ENCODE data around the gene AMBRA1. TPM values are rescaled to one million over a fixed set of nuclear protein-coding genes. Genes with fewer than 3 reads are reported as not detected.

Gene AMBRA1
- total and polyA plus RNA-seq, 2 of the 8 experiments (the other 6 are each of a cell fraction or from before 2014, with no cell fraction given): 14.2 to 37.4 TPM

DNA sequence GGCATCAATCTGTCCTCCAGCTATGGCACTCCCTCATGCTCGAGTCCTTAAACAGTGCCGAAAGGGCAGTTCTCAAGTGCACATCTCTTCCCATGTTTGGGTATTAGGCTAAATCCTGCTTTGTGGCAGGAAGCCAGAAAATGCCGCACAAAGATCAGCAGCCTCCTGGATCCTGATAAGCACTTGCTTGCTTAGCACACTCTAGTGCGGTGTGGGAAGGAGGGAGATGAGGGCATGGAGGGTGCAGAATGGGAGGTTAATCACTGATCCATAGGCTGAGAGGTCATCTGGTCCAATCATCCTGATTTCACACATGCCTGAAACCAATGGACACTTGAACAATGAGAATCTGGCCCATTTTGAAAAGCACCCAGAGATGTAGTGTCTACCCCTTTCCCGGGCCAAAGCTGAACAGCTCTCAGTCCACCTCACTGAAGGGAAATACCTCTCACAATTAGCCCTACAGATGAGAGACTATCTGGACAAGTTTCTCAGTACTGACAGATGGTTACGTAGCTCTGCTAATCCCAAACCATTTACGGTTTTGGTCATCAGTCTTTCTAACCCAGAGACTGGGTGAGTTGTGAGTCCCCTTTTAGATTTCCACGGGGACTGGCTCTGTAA lies 172.5 kb downstream of the AMBRA1 start:
- H2BK5ac ChIP-seq (ENCODE audit: low read depth, low read length): no peak overlapping the region
- H4K20me1 ChIP-seq (replicated peaks in 1 of 2; ENCODE audit: control insufficient read depth in 1 of 2, insufficient read depth in 2 of 2, low read length in 2 of 2): peaks cover 0 to 5% of the 10 kb centered on the region in 2 experiments
- H3K23ac ChIP-seq (ENCODE audit: insufficient read length): no peak overlapping the region
- no peak overlapping the region for H4K8ac ChIP-seq (ENCODE audit: extremely low read depth, insufficient read depth, low read length)
- H3K14ac ChIP-seq (ENCODE audit: insufficient read length): no peak overlapping the region
- H2AK5ac ChIP-seq (ENCODE audit: low read depth, low read length): no peak overlapping the region
- no peak overlapping the region for H3K9ac ChIP-seq (replicated peaks in 1 of 4; ENCODE audit: extremely low read depth in 1 of 4, low read depth in 3 of 4, low read length in 3 of 4)
- 96% methylated on average over 8 of the region's 8 CpGs; no CpG with 5 or more reads in 1 of the 2 experiments for WGBS, 2 experiments (ENCODE audit: extremely low coverage in 1 of 2, insufficient coverage in 1 of 2, insufficient read length in 1 of 2, insufficient replicate concordance in 2 of 2, low coverage in 1 of 2, low lambda C conversion rate in 2 of 2, missing lambda C conversion rate in 1 of 2)
- H3K27ac ChIP-seq (ENCODE audit: low read depth, low read length): no peak overlapping the region
- H2BK20ac ChIP-seq (ENCODE audit: low read length): no peak overlapping the region
- no peak overlapping the region for H2BK15ac ChIP-seq (ENCODE audit: low read length)
- CTCF ChIA-PET (ENCODE audit: partially characterized antibody): interaction anchor here (1.0 to 2.4 kb wide), 3 partner anchors 8 to 11 kb away, joined by 3 to 18 read pairs (median 4); no protein-coding TSS in a partner anchor
- no peak overlapping the region for H3K4ac ChIP-seq (replicated peaks; ENCODE audit: insufficient read length, low read depth, low read length)
- H3K56ac ChIP-seq (replicated peaks; ENCODE audit: insufficient read length, low read depth, low read length): no peak overlapping the region
- H3K4me3 ChIP-seq (ENCODE audit: extremely low read depth in 1 of 4, insufficient read depth in 2 of 4, low read depth in 3 of 4, low read length in 4 of 4): no peak overlapping the region
- no peaks in the 10 kb centered on the region for H3K9me3 ChIP-seq (ENCODE audit: insufficient read depth in 2 of 2, low read depth in 1 of 2, low read length in 1 of 2)
- 0 out of 7 replicates have a peak, but pooled peaks cover 0 to 2% (median 0%) of the 10 kb centered on the region in 4 experiments for H3K4me1 ChIP-seq (replicated peaks in 1 of 4; ENCODE audit: control insufficient read depth in 3 of 4, insufficient read depth in 4 of 4, low read length in 3 of 4)
- H2BK12ac ChIP-seq (ENCODE audit: low read depth, low read length): no peak overlapping the region
- DNase-seq (ENCODE audit: low read depth in 1 of 2, low spot score in 2 of 2) (no peak), FAIRE-seq (no peak)
- no peak overlapping the region for H3K18ac ChIP-seq (ENCODE audit: extremely low read depth, low read length)
- no peak overlapping the region for H4K91ac ChIP-seq (replicated peaks; ENCODE audit: insufficient read length, low read length)
- no peak overlapping the region for H2AFZ ChIP-seq (ENCODE audit: low read length)
- no peak overlapping the region for H3K4me2 ChIP-seq (ENCODE audit: insufficient read depth in 1 of 2, low read depth in 2 of 2, low read length in 2 of 2)
- POLR2A ChIA-PET (ENCODE audit: partially characterized antibody): no interaction called here
- no peaks in the 10 kb centered on the region for H3K23me2 ChIP-seq (ENCODE audit: low read depth, low read length)
- no peaks in the 10 kb centered on the region for H3K27me3 ChIP-seq (replicated peaks in 1 of 4; ENCODE audit: control insufficient read depth in 3 of 4, extremely low read depth in 1 of 4, insufficient read depth in 3 of 4, low read length in 3 of 4)
- H3K79me2 ChIP-seq (ENCODE audit: control insufficient read depth in 1 of 2, insufficient read depth in 2 of 2, low read length in 2 of 2): no peaks in the 10 kb centered on the region
- H3K36me3 ChIP-seq (ENCODE audit: control insufficient read depth in 2 of 4, insufficient read depth in 4 of 4, low read length in 3 of 4): peaks cover 0 to 6% (median 1%) of the 10 kb centered on the region in 4 experiments; a peak in 3 of 8 replicates
- no peak overlapping the region for H2BK120ac ChIP-seq (replicated peaks; ENCODE audit: low read depth, low read length)
- no peak overlapping the region for H4K5ac ChIP-seq (ENCODE audit: insufficient read length, low read depth, low read length)
- H3K79me1 ChIP-seq (ENCODE audit: low read depth, low read length): no peaks in the 10 kb centered on the region
- TF ChIP-seq RNF2 (IDR thresholded peaks at IDR 0.05; ENCODE audit: borderline replicate concordance, low read depth, low read length, missing control alignments, poor library complexity, severe bottlenecking) (no peak), SRF (IDR thresholded peaks at IDR 0.05; ENCODE audit: low read depth, low read length) (no peak), EZH2 (IDR thresholded peaks at IDR 0.05; ENCODE audit: low read depth, low read length, severe bottlenecking) (no peak), RXRA (IDR thresholded peaks at IDR 0.05; ENCODE audit: insufficient read depth, low read depth, low read length) (no peak), CEBPB (IDR thresholded peaks at IDR 0.05; ENCODE audit: low read depth, low read length) (no peak), BRCA1 (IDR thresholded peaks at IDR 0.05; ENCODE audit: low read depth, low read length) (no peak)
- TF ChIP-seq, protein P1, sequence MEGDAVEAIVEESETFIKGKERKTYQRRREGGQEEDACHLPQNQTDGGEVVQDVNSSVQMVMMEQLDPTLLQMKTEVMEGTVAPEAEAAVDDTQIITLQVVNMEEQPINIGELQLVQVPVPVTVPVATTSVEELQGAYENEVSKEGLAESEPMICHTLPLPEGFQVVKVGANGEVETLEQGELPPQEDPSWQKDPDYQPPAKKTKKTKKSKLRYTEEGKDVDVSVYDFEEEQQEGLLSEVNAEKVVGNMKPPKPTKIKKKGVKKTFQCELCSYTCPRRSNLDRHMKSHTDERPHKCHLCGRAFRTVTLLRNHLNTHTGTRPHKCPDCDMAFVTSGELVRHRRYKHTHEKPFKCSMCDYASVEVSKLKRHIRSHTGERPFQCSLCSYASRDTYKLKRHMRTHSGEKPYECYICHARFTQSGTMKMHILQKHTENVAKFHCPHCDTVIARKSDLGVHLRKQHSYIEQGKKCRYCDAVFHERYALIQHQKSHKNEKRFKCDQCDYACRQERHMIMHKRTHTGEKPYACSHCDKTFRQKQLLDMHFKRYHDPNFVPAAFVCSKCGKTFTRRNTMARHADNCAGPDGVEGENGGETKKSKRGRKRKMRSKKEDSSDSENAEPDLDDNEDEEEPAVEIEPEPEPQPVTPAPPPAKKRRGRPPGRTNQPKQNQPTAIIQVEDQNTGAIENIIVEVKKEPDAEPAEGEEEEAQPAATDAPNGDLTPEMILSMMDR (IDR thresholded peaks at IDR 0.05; ENCODE audit: control extremely low read depth in 1 of 3, insufficient read depth in 1 of 3, low read depth in 1 of 3, low read length in 3 of 3): no peak
- TF ChIP-seq, protein P2, sequence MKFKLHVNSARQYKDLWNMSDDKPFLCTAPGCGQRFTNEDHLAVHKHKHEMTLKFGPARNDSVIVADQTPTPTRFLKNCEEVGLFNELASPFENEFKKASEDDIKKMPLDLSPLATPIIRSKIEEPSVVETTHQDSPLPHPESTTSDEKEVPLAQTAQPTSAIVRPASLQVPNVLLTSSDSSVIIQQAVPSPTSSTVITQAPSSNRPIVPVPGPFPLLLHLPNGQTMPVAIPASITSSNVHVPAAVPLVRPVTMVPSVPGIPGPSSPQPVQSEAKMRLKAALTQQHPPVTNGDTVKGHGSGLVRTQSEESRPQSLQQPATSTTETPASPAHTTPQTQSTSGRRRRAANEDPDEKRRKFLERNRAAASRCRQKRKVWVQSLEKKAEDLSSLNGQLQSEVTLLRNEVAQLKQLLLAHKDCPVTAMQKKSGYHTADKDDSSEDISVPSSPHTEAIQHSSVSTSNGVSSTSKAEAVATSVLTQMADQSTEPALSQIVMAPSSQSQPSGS (IDR thresholded peaks at IDR 0.05; ENCODE audit: low read length): no peak

All from H1 (cell line).